ENCODE measurements around the gene DNMT3A.

Gene DNMT3A

GRCh38 chr2:25347846-25348245 lies 6.1 kb upstream of the DNMT3A start:
- DNase-seq (ENCODE audit: extremely low read depth in 1 of 2, low read depth in 1 of 2) = no peak

- no peak for DNase-seq (ENCODE audit: extremely low read depth in 1 of 2, low read depth in 1 of 2)
Measured at GRCh38 chr2:25347205-25347815, 5.6 kb upstream of the DNMT3A start.

- DNase-seq (ENCODE audit: extremely low read depth in 1 of 2, low read depth in 1 of 2) = no peak
Measured at GRCh38 chr2:25343187-25343825, 1.6 kb upstream of the DNMT3A start.

GRCh38 chr2:25342372-25343186 lies 854 bp upstream of the DNMT3A start:
- peak; percentile 46 to 70 for DNase-seq (ENCODE audit: extremely low read depth in 1 of 2, low read depth in 1 of 2)

GRCh38 chr2:25341011-25341727 lies 556 bp downstream of the DNMT3A start:
- DNase-seq (ENCODE audit: extremely low read depth in 1 of 2, low read depth in 1 of 2) = no peak

- no peak for DNase-seq (ENCODE audit: extremely low read depth in 1 of 2, low read depth in 1 of 2)
Measured at GRCh38 chr2:25340181-25340921, 1.4 kb downstream of the DNMT3A start.

DNA sequence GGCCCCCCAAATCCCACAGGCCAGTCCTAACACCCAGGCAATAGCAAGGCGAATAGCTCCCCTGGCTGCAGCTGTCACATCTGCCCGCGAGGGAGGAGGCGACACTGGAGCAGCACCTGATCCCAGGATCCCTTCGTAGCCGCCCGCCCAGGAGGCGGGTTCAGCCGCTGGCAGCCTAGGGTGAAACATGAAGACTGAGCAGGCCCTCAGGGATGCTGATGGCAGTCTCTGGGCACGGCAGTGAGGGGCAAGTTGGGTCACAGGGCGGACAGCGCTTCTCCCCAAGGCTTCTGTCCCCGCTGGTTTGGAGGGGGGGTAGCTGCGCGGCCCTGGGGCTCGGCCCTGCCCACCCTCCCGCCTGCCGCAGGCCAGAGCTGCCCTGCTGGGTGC lies 1.9 kb downstream of the DNMT3A start:
- no peak for DNase-seq (ENCODE audit: extremely low read depth in 1 of 2, low read depth in 1 of 2)

DNA sequence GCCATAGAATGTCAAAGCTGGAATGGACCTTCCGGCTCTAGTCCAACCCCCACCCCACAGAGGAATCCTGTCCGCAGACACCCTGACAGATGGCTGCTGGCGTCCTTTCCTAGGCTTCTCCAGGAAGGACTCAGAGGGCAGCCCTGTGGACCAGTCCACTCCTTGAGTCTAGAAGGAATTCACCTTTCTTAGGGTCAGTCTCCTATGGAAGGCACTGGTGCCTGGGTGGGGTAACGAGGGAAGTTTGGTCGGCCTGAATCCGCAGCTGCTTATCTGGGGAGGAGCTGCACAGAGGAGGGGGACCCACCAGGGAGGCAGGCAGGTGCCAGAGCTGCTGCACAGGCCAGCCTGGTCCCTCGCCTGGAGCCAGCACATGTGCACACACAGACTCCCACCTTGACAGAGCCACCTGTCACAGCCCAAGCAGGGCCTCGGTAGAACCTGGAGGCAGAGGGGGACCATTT lies 2.5 kb downstream of the DNMT3A start:
- no peak for DNase-seq (ENCODE audit: extremely low read depth in 1 of 2, low read depth in 1 of 2)

DNA sequence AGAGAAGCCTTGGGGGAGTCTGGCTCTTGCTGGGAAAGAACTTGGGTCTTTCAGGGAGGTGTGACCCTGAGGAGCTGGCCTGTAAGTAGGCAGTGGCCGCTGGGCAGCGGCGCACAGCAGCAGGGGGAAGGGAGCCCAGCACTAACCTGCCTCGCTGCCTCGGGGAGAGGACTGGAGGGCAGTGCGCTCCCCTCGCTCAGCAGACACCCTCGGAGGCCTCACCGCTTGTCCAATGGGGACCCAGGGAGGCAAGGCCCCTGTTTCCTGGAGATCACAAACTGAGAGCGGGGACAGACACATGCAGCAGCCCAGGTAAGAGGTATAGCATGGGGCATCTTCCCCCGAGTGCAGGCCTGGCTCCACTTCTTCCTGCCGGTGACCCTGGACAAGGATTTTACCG lies 3.3 kb downstream of the DNMT3A start:
- no peak for DNase-seq (ENCODE audit: extremely low read depth in 1 of 2, low read depth in 1 of 2)

DNA sequence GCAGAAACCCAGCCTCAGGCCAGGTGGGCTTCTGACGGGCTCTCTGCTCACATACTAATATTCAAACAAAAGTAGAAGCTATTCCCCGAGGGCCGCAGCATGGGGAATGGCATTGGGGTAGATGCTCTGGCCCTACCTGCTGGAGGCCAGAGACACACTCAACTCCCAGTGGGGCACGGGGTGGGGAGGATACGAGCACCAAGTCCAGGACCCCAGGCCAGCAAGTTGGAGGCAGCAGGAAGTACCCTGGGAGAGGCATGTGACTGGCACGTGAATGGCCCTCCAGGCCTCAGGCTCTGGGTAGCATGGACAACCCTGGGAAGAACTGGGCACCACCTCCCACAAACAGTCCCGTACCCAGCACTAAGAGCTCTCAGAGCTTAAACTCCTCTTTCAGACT lies 3.8 kb downstream of the DNMT3A start:
- no peak for DNase-seq (ENCODE audit: extremely low read depth in 1 of 2, low read depth in 1 of 2)

DNA sequence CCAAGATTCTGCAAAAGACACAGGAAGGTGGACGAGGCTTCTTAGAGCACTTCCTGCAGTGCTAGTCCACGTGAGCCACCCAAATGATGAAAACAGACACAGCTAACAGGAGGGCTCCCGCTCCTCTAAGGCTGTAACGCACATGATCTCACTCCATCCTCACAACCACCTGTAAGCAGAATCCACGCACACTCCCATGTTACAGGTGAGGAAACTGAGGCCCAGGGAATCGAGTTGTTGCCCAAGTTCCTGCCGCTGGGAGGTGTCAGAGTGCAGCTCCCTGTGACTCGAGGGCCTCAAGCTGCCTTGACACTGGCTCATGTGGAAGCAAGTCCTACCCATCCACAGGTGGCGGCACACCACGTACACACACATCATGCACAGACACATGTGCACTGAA lies 4.4 kb downstream of the DNMT3A start:
- DNase-seq (ENCODE audit: extremely low read depth in 1 of 2, low read depth in 1 of 2) = no peak

DNA sequence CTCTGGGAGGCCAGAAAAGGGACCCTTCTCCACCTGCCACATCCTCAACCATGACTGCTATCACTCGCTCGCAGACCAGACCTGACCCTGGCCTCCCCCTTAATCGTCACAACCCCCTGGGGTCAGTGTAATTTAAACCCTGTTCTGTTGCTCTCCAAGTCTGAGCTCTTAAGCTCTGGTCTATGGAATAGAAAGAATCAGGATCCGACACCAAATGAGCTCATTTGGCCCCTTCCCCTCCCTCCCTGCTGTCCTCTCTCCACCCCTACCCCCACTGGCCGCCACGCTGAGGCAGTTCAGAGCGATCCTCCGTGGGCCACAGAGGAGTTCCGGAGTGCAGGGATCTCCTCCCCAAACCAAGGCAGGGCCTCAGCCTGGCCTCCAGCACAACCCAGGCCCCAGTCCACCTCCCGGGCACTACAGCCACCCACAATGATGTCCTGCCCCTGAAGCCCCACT lies 5.3 kb downstream of the DNMT3A start:
- no peak for DNase-seq (ENCODE audit: extremely low read depth in 1 of 2, low read depth in 1 of 2)

GRCh38 chr2:25335971-25336370 lies 5.8 kb downstream of the DNMT3A start:
- DNase-seq (ENCODE audit: extremely low read depth in 1 of 2, low read depth in 1 of 2) = no peak

DNA sequence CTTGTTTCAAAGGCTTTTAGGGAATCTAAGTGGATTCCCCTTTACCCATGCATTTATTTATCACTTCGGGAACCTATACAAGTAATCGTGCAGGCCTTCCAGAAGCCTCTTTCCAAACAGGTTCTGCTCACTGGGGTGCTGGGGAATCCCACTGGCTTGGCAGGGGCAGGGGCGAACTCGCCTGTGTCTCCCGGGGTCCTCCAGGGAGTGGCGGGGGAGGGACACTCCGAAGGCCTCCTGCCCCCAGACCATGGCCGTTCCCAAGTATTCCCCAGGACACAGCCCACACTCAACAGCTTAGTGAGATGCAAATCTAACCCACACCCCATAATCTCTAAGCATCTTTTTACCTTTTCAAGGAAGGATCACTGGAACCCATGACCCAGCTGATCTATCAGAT lies 6.5 kb downstream of the DNMT3A start:
- no peak for DNase-seq (ENCODE audit: extremely low read depth in 1 of 2, low read depth in 1 of 2)

DNA sequence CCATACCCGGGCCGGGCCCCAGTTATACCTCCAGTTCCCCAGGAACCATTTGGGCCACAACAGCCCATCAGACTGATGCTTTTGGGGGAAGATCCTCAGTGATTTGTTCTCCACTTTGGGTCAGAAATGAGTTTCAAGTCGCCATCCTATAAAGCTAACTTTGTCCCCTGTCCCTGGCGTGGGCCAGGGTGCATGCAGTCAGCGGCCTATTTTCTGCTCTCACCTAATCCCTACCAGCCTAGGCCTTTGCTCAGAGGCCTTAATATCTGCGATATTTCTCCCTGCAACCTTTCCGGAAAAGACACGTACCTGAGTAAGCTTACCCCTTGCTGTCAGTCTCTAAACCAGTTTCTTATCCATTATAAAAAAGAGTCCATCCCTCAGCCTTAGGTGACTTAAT lies 7.2 kb downstream of the DNMT3A start:
- no peak for DNase-seq (ENCODE audit: extremely low read depth in 1 of 2, low read depth in 1 of 2)

DNA sequence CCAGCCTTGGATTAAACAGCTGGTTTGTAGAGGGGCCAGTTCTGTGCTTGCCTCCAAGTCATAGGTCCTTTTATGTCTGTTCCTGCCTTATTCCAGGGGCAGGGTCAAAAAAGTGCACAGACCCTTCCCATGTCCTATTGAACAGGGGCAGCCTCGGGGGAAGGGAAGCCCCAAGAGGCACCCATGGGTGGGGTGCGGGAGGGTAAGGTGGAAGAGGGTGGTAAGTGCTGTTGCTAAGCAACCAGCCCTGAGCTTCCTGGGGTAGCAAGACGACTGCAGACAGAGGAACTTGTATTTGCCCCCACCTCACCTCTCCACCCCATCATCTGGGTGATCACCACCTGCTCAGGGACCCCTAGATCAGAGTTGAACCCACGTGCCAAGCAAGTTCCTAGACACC lies 7.7 kb downstream of the DNMT3A start:
- no peak for DNase-seq (ENCODE audit: extremely low read depth in 1 of 2, low read depth in 1 of 2)

GRCh38 chr2:25332571-25332970 lies 9.2 kb downstream of the DNMT3A start:
- DNase-seq (ENCODE audit: extremely low read depth in 1 of 2, low read depth in 1 of 2) = no peak

DNA sequence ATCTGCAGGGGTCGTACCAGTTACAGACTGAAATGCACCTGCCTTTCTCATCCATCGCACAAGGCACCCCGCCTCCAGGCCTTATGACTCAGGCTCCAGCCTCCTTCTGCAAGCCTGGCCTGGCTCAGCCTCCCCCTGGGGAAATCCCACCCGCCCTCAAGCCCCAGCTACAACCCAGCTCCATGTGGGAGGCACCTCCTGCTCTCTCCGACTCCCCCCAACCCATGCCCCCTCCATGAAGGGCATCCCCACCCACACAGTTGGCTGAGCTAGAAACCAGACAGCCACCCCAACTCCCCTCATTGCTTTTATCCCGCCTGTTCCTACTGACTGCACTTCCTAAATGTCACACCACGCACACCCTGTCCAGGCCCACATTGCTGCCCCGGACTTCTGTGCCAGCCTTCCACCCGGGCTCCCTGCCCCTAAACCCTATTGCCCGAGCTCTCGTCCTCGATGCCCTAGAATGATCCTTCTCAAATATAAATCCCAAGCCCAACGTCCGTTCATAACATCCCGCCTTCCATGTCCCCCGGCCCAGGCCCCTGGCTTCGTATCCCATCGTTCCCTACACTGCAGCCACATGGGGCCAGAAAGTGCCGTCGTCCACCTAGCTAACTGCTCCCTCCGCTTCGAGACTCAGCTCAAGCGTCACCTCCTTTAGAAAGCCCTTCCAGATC lies 9.9 kb downstream of the DNMT3A start:
- no peak for DNase-seq (ENCODE audit: extremely low read depth in 1 of 2, low read depth in 1 of 2)

DNA sequence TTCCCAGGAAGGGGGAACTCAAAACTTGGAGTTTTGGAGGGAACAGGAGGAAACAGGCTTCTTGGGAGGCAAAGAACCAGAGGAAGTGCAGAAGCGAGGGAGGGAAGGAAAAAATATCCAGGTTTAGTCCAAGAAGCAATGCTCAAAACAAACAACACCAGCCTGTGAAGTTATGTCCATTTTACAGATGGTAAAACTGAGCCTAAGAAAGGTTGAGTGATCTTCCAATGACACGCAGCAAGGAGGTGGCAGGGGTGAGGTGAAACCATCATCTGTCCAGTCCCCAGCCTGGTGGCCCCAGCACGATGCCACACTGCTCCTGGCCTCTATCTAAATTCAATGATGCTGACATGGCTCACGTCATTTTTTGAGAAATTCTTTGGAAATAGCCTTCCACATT lies 10.8 kb downstream of the DNMT3A start:
- DNase-seq (ENCODE audit: extremely low read depth in 1 of 2, low read depth in 1 of 2) = no peak

GRCh38 chr2:25330273-25330672 lies 11.5 kb downstream of the DNMT3A start:
- no peak for DNase-seq (ENCODE audit: extremely low read depth in 1 of 2, low read depth in 1 of 2)

Measured in activated CD8-positive, alpha-beta memory T cell treated with anti-CD3 and anti-CD28 coated beads for 1 hour (primary cell).